Keratinocyte (primary cell): Measurements from ENCODE around the gene LSM6.

Source experiments
- EZH2 ChIP-seq: IDR thresholded peaks from one replicate; pipeline ENCODE4 v1.6.1; 2012; ENCODE audit warnings: inconsistent platforms, mild to moderate bottlenecking, low read length, moderate library complexity
- TF ChIP-seq, protein P1 (sequence below), 3 experiments: IDR thresholded peaks in 1 of 3; conservative IDR thresholded peaks in 1 of 3; optimal IDR thresholded peaks in 1 of 3; 2 replicates in 2 of 3; 3 replicates in 1 of 3; pipeline versions ENCODE3 to v1.5.1; 2011; ENCODE audit warnings: low read length in 3 of 3, mild to moderate bottlenecking in 3 of 3, moderate library complexity in 2 of 3, control low read depth in 1 of 3, inconsistent platforms in 1 of 3; ENCODE audit not compliant: insufficient read depth in 2 of 3; ENCODE audit errors: extremely low read depth in 1 of 3

DNA sequence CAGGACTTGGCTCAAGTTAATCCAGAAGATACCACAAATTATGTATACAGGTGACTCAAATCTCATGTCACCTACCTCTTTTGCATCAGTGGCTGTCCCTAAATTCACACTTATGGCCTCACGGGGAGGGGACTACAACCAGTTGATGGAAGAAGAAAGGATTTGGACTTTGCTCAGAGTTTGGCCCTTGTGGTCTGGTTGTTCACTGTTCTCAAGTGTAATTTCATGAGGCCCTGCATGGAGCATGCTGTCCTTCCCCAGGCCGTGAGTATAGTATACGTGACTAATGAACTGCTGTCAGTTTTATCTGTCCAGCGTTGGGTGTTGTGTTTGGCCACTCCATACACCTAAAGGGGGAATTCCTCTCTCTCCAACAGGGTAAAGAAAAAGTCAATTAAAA lies 27.5 kb upstream of the LSM6 start:
- TF ChIP-seq, protein P1, sequence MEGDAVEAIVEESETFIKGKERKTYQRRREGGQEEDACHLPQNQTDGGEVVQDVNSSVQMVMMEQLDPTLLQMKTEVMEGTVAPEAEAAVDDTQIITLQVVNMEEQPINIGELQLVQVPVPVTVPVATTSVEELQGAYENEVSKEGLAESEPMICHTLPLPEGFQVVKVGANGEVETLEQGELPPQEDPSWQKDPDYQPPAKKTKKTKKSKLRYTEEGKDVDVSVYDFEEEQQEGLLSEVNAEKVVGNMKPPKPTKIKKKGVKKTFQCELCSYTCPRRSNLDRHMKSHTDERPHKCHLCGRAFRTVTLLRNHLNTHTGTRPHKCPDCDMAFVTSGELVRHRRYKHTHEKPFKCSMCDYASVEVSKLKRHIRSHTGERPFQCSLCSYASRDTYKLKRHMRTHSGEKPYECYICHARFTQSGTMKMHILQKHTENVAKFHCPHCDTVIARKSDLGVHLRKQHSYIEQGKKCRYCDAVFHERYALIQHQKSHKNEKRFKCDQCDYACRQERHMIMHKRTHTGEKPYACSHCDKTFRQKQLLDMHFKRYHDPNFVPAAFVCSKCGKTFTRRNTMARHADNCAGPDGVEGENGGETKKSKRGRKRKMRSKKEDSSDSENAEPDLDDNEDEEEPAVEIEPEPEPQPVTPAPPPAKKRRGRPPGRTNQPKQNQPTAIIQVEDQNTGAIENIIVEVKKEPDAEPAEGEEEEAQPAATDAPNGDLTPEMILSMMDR (optimal IDR thresholded peaks at IDR 0.05 in 1 of 3, IDR thresholded peaks at IDR 0.05 in 1 of 3, conservative IDR thresholded peaks at IDR 0.05 in 1 of 3; ENCODE audit: extremely low read depth in 1 of 3, insufficient read depth in 2 of 3, low read length in 3 of 3): no peak
- TF ChIP-seq EZH2: no peak
